ENCODE measurements around the gene GTF2A1. TPM values are rescaled to one million over a fixed set of nuclear protein-coding genes. Genes with fewer than 3 reads are reported as not detected.

Gene GTF2A1
- total and polyA plus RNA-seq, 2 donors from 2014 or later, result 4.7 to 27.0 TPM

DNA sequence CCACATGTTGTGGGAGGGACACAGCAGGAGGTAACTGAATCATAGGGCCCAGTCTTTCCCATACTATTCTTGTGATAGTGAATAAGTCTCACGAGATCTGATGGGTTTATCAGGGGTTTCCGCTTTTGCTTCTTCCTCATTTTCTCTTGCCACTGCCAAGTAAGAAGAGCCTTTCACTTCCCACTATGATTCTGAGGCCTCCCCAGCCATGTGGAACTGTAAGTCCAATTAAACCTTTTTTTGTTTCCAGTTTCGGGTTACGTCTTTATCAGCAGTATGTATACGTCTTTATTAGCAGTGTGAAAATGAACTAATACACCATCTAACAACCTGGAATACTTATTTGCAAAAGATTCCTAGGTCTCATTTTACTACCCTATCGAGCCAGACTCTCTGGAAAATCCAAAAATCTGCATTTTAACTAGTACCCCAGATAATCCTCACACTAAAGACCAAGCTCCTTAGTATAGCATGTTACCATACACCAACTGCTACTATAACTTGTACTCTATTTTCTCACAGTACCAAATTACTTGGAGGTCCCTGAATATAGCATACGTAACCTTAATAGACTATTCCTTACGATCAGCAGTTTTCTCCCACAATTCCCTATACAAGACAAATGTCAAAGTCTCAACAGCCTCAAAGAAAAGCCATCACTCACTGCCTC lies 11.5 kb downstream of the GTF2A1 start:
- TF ChIP-seq, protein P1, sequence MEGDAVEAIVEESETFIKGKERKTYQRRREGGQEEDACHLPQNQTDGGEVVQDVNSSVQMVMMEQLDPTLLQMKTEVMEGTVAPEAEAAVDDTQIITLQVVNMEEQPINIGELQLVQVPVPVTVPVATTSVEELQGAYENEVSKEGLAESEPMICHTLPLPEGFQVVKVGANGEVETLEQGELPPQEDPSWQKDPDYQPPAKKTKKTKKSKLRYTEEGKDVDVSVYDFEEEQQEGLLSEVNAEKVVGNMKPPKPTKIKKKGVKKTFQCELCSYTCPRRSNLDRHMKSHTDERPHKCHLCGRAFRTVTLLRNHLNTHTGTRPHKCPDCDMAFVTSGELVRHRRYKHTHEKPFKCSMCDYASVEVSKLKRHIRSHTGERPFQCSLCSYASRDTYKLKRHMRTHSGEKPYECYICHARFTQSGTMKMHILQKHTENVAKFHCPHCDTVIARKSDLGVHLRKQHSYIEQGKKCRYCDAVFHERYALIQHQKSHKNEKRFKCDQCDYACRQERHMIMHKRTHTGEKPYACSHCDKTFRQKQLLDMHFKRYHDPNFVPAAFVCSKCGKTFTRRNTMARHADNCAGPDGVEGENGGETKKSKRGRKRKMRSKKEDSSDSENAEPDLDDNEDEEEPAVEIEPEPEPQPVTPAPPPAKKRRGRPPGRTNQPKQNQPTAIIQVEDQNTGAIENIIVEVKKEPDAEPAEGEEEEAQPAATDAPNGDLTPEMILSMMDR (IDR thresholded peaks at IDR 0.05; ENCODE audit: borderline replicate concordance, extremely low read depth, insufficient read depth), result no peak
- FAIRE-seq (no peak), DNase-seq (no peak)
- Histone ChIP-seq H3K4me1 (ENCODE audit: control insufficient read depth in 2 of 3, insufficient read depth in 2 of 3, low read depth in 1 of 3, low read length in 3 of 3) (peaks cover 0 to 3% (median 0%) of the 10 kb centered on the region in 3 donors), H3K27me3 (ENCODE audit: control insufficient read depth, insufficient read depth, low read length) (no peaks in the 10 kb centered on the region), H3K27ac (ENCODE audit: low read depth in 2 of 2, low read length in 2 of 2) (no peak overlapping the region), H3K36me3 (ENCODE audit: control insufficient read depth in 2 of 3, insufficient read depth in 3 of 3, low read length in 3 of 3) (peaks cover 3 to 4% (median 3%) of the 10 kb centered on the region in 3 donors), H3K9me3 (ENCODE audit: control insufficient read depth in 2 of 3, insufficient read depth in 1 of 3, low read length in 3 of 3) (no peaks in the 10 kb centered on the region), H3K4me3 (ENCODE audit: low read length in 3 of 3) (no peak overlapping the region), H3K9ac (ENCODE audit: low read length in 3 of 3) (no peak overlapping the region)
- intact Hi-C loops (cut with DNase I), result no loop called here

DNA sequence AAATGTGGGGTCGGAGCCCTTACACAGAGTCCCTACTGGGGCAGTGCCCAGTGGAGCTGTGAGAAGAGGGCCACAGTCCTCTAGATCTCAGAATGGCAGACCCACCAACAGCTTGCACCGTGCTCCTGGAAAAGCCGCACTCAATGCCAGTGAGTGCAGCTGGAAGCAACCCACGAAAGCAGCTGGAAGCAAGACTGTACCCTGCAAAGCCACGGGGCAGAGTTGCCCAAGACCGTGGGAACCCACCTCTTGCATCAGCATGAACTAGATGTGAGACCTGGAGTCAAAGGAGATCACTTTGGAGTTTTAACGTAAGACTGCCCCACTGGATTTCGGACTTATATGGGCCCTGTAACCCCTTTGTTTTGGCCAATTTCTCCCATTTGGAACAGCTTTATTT lies 12.3 kb downstream of the GTF2A1 start:
- Histone ChIP-seq H3K27me3 (ENCODE audit: control insufficient read depth, insufficient read depth, low read length) (no peaks in the 10 kb centered on the region), H3K36me3 (ENCODE audit: control insufficient read depth in 2 of 3, insufficient read depth in 3 of 3, low read length in 3 of 3) (peaks cover 3 to 6% (median 3%) of the 10 kb centered on the region in 3 donors), H3K27ac (ENCODE audit: low read depth in 2 of 2, low read length in 2 of 2) (no peak overlapping the region), H3K9ac (ENCODE audit: low read length in 3 of 3) (no peak overlapping the region), H3K9me3 (ENCODE audit: control insufficient read depth in 2 of 3, insufficient read depth in 1 of 3, low read length in 3 of 3) (no peaks in the 10 kb centered on the region), H3K4me3 (ENCODE audit: low read length in 3 of 3) (no peak overlapping the region), H3K4me1 (ENCODE audit: control insufficient read depth in 2 of 3, insufficient read depth in 2 of 3, low read depth in 1 of 3, low read length in 3 of 3) (peaks cover 0 to 3% (median 0%) of the 10 kb centered on the region in 3 donors)
- DNase-seq, result no peak
- no peak for FAIRE-seq
- intact Hi-C loops (cut with DNase I), result no loop called here
- TF ChIP-seq, protein P1 (IDR thresholded peaks at IDR 0.05; ENCODE audit: borderline replicate concordance, extremely low read depth, insufficient read depth), result no peak

DNA sequence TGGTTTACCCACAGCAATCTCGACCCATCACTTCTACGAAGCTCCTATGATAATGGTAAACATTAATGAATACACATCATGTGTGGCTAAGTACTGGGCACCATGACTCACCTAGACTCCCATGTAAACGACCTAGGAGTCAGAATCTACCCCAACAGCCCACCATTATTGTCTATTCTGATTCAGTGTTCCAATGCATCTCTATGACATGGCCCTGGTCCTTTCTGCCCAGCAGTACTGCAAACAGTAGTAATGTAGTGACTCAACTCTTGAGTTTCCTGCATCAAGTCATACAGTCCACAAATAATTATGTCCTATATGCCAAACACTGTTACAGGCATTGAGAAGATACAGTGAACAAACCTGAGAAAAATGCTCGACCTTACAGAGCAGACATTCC lies 14.6 kb downstream of the GTF2A1 start:
- no peaks in the 10 kb centered on the region for H3K9me3 ChIP-seq (ENCODE audit: control insufficient read depth in 2 of 3, insufficient read depth in 1 of 3, low read length in 3 of 3)
- H3K4me3 ChIP-seq (ENCODE audit: low read length in 3 of 3), result no peak overlapping the region
- no peak for DNase-seq
- no peak for FAIRE-seq
- intact Hi-C loops (cut with DNase I), result no loop called here
- peaks cover 0 to 1% (median 0%) of the 10 kb centered on the region in 3 donors for H3K4me1 ChIP-seq (ENCODE audit: control insufficient read depth in 2 of 3, insufficient read depth in 2 of 3, low read depth in 1 of 3, low read length in 3 of 3)
- no peak overlapping the region for H3K27ac ChIP-seq (ENCODE audit: low read depth in 2 of 2, low read length in 2 of 2)
- TF ChIP-seq, protein P1 (IDR thresholded peaks at IDR 0.05; ENCODE audit: borderline replicate concordance, extremely low read depth, insufficient read depth), result no peak
- H3K36me3 ChIP-seq (ENCODE audit: control insufficient read depth in 2 of 3, insufficient read depth in 3 of 3, low read length in 3 of 3), result peaks cover 5 to 13% (median 11%) of the 10 kb centered on the region in 3 donors
- H3K9ac ChIP-seq (ENCODE audit: low read length in 3 of 3), result no peak overlapping the region
- no peaks in the 10 kb centered on the region for H3K27me3 ChIP-seq (ENCODE audit: control insufficient read depth, insufficient read depth, low read length)

All from kidney (tissue), 14 donors.